ENCODE measurements around the gene GIGYF2. TPM values are rescaled to one million over a fixed set of nuclear protein-coding genes. Genes with fewer than 3 reads are reported as not detected.

The GIGYF2 gene
- polyA plus RNA-seq, 1 donor from 2014 or later, result 52.6 TPM

DNA sequence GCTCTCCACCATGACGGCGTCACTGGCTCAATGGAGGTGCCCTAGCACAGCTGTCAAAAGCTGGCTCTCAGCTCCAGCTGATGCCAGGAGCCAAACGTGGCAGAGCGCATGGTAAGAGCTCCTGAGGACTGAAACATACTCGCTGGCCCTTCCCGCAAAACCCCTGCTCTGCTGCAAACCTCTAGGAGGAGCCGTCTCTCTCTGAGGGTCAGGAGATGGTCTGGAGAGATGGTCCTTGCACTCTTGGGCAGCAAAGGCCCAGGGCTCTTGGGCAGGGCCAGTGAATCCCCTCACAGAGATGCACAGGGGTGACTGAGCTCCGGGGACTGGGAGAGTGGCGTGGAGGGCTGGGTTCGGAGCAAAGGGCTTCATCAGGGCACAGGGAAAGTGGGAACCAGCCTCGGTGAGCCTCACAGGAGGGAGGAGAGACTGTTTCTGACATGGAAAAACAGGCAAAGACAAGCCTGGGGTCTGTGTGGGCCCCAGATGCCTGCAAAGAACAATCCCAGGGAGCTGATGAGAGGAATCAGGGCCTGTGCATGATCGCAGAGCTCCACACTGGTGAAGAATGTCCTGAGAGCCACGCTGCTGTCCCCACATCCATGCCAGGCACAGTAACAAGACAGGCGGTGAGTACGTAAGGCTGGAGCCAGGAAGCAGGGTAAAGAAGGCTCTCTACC lies 190.2 kb downstream of the GIGYF2 start:
- no peaks in the 10 kb centered on the region for H3K79me2 ChIP-seq (replicated peaks; ENCODE audit: insufficient read depth, low read length)
- no peaks in the 10 kb centered on the region for H4K20me1 ChIP-seq (ENCODE audit: insufficient read depth)
- no peak overlapping the region for H3K4me2 ChIP-seq (ENCODE audit: low read length)
- H3K9me2 ChIP-seq (ENCODE audit: insufficient read depth, low read length), result no peaks in the 10 kb centered on the region
- no peaks in the 10 kb centered on the region for H3F3A ChIP-seq (ENCODE audit: insufficient read depth, low read length, poor library complexity, severe bottlenecking)
- no peak overlapping the region for H2AFZ ChIP-seq (ENCODE audit: low read depth, low read length)
- H3K36me3 ChIP-seq (ENCODE audit: insufficient read depth, low read length), result no peaks in the 10 kb centered on the region
- H3K9me3 ChIP-seq (ENCODE audit: low read length), result no peaks in the 10 kb centered on the region
- H3K9ac ChIP-seq (ENCODE audit: low read length), result no peak overlapping the region
- no peak overlapping the region for H3K27ac ChIP-seq (ENCODE audit: low read length)
- H3K4me3 ChIP-seq (ENCODE audit: low read length), result no peak overlapping the region
- no peaks in the 10 kb centered on the region for H3K27me3 ChIP-seq (ENCODE audit: insufficient read depth, low read depth, low read length)
- no peak for TF ChIP-seq EZH2 (IDR thresholded peaks at IDR 0.05; ENCODE audit: borderline replicate concordance, insufficient read depth, low read length, poor library complexity, severe bottlenecking)
- no peak for TF ChIP-seq POLR2AphosphoS5 (IDR thresholded peaks at IDR 0.05)

DNA sequence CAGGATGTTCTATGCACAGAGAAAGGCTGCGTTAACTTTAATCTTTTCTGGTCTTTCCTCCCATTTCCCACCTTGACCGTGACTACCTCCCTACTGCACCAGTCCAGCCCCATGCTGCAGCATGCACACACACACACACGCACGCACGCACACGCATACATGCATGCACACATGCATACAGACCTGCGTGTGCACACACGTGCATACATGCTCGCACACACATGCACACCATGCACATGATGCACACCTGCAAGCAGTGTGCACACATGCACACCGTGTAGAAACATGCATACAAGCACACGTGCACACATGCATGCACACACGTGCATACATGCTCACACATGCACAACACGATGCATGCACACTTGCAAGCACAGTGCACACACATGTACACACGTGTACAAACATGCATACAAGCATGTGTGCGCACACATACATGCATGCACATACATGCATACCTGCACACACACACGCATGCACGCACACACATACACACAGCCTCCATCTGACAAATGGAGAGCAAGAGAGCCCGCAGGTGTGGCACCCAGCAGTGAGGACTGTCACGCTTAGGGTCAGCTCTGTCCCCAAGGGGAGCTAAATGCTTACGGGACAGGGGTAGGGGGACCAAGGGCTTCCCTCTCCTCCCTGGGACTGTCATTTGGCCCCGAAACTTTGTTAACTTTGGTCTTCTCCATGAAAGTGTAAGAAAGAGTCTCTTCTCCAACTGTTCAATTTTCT lies 191.1 kb downstream of the GIGYF2 start:
- no peaks in the 10 kb centered on the region for H3F3A ChIP-seq (ENCODE audit: insufficient read depth, low read length, poor library complexity, severe bottlenecking)
- H3K9ac ChIP-seq (ENCODE audit: low read length), result no peak overlapping the region
- no peak overlapping the region for H3K4me3 ChIP-seq (ENCODE audit: low read length)
- H3K27ac ChIP-seq (ENCODE audit: low read length), result no peak overlapping the region
- no peaks in the 10 kb centered on the region for H3K9me3 ChIP-seq (ENCODE audit: low read length)
- no peaks in the 10 kb centered on the region for H3K36me3 ChIP-seq (ENCODE audit: insufficient read depth, low read length)
- H3K9me2 ChIP-seq (ENCODE audit: insufficient read depth, low read length), result no peaks in the 10 kb centered on the region
- TF ChIP-seq EZH2 (IDR thresholded peaks at IDR 0.05; ENCODE audit: borderline replicate concordance, insufficient read depth, low read length, poor library complexity, severe bottlenecking) (no peak), TAF1 (IDR thresholded peaks at IDR 0.05; ENCODE audit: low read depth) (no peak), RAD21 (conservative IDR thresholded peaks at IDR 0.05) (no peak), POLR2AphosphoS5 (IDR thresholded peaks at IDR 0.05) (no peak), MXI1 (conservative IDR thresholded peaks at IDR 0.05; ENCODE audit: poor library complexity, severe bottlenecking) (no peak), SMC3 (conservative IDR thresholded peaks at IDR 0.05; ENCODE audit: poor library complexity) (no peak), EP300 (conservative IDR thresholded peaks at IDR 0.05; ENCODE audit: poor library complexity, severe bottlenecking) (no peak)
- TF ChIP-seq, protein P1, sequence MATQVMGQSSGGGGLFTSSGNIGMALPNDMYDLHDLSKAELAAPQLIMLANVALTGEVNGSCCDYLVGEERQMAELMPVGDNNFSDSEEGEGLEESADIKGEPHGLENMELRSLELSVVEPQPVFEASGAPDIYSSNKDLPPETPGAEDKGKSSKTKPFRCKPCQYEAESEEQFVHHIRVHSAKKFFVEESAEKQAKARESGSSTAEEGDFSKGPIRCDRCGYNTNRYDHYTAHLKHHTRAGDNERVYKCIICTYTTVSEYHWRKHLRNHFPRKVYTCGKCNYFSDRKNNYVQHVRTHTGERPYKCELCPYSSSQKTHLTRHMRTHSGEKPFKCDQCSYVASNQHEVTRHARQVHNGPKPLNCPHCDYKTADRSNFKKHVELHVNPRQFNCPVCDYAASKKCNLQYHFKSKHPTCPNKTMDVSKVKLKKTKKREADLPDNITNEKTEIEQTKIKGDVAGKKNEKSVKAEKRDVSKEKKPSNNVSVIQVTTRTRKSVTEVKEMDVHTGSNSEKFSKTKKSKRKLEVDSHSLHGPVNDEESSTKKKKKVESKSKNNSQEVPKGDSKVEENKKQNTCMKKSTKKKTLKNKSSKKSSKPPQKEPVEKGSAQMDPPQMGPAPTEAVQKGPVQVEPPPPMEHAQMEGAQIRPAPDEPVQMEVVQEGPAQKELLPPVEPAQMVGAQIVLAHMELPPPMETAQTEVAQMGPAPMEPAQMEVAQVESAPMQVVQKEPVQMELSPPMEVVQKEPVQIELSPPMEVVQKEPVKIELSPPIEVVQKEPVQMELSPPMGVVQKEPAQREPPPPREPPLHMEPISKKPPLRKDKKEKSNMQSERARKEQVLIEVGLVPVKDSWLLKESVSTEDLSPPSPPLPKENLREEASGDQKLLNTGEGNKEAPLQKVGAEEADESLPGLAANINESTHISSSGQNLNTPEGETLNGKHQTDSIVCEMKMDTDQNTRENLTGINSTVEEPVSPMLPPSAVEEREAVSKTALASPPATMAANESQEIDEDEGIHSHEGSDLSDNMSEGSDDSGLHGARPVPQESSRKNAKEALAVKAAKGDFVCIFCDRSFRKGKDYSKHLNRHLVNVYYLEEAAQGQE (IDR thresholded peaks at IDR 0.05; ENCODE audit: borderline replicate concordance), result no peak
- no peak overlapping the region for H2AFZ ChIP-seq (ENCODE audit: low read depth, low read length)
- no peaks in the 10 kb centered on the region for H3K79me2 ChIP-seq (replicated peaks; ENCODE audit: insufficient read depth, low read length)
- no peaks in the 10 kb centered on the region for H4K20me1 ChIP-seq (ENCODE audit: insufficient read depth)
- no peaks in the 10 kb centered on the region for H3K27me3 ChIP-seq (ENCODE audit: insufficient read depth, low read depth, low read length)
- H3K4me2 ChIP-seq (ENCODE audit: low read length), result no peak overlapping the region

Data from neural cell (in vitro differentiated cells).